GM12878 (cell line): ENCODE measurements around the gene METTL23. TPM values are rescaled to one million over a fixed set of nuclear protein-coding genes. Genes with fewer than 3 reads are reported as not detected.

Source experiments
- ATAC-seq: fragments of 200-7000 bp; cut with Tn5 transposase; 3 replicates; pipeline ENCODE4 v1.9.1; 2020; ENCODE audit warnings: mild to moderate bottlenecking, moderate library complexity
- BruUV-seq: library from RNA; stranded (reverse); fragments of 400-500 nt; replicated peaks from 2 replicates; lab custom pipeline; 2021; lab: Mats Ljungman, UMichigan
- CTCF ChIA-PET: fragments of 300-600 bp; sonication (Branson Sonifier 250); formaldehyde crosslinking; extraction: SDS; loops from one replicate; lab custom pipeline; 2021; ENCODE audit warnings: inconsistent platforms; lab: Yijun Ruan, JAX
- POLR2A ChIA-PET: fragments of 350-600 bp; formaldehyde crosslinking; extraction: SDS; loops from one replicate; lab custom pipeline; 2021; ENCODE audit warnings: inconsistent platforms; lab: Charles Lee
- RAD21 ChIA-PET: fragments of 300-600 bp; sonication (Branson Sonifier 250); formaldehyde crosslinking; loops from one replicate; lab custom pipeline; 2023; ENCODE audit warnings: antibody characterized with exemption; ENCODE audit not compliant: unreplicated experiment; lab: Charles Lee
- SMC1A ChIA-PET: fragments of 300-600 bp; sonication (Branson Sonifier 250); formaldehyde crosslinking; loops from one replicate; lab custom pipeline; 2023; ENCODE audit not compliant: unreplicated experiment, uncharacterized antibody; lab: Charles Lee
- DNase-seq: peaks from one replicate; pipeline ENCODE4 v3.0.0-alpha.2; 2011; ENCODE audit warnings: low read depth, low spot score
- FAIRE-seq: peaks from 3 replicates; lab custom pipeline; 2011; peaks lifted over from hg19 to GRCh38; lab: Jason Lieb, UNC
- H2AFZ ChIP-seq: 2 replicates; pipeline ENCODE4 v1.6.0; 2011; ENCODE audit warnings: low read depth, low read length, control low read depth; ENCODE audit not compliant: control insufficient read depth
- H3K27ac ChIP-seq: 2 replicates; pipeline ENCODE4 v1.5.1; 2011; ENCODE audit warnings: control low read depth; ENCODE audit not compliant: control insufficient read depth, insufficient read depth
- H3K27me3 ChIP-seq, 2 experiments: replicated peaks in 1 of 2; 2 replicates each; pipeline versions ENCODE4 v1.6.0 to v1.6.1; 2011; ENCODE audit warnings: low read length in 1 of 2; ENCODE audit not compliant: control insufficient read depth in 2 of 2, insufficient read depth in 2 of 2
- H3K36me3 ChIP-seq, 2 experiments: 2 replicates each; pipeline ENCODE4 v1.5.1; 2011; ENCODE audit warnings: low read length in 1 of 2; ENCODE audit not compliant: control insufficient read depth in 2 of 2, insufficient read depth in 2 of 2
- H3K4me1 ChIP-seq: 2 replicates; pipeline ENCODE4 v1.6.1; 2011; ENCODE audit warnings: mild to moderate bottlenecking, low read length, moderate library complexity, mixed read lengths; ENCODE audit not compliant: control insufficient read depth, insufficient read depth
- H3K4me2 ChIP-seq: 2 replicates; pipeline ENCODE4 v1.6.0; 2011; ENCODE audit warnings: control low read depth; ENCODE audit not compliant: control insufficient read depth, insufficient read depth
- H3K4me3 ChIP-seq: fragments of 200-600 bp; sonication (generic); 2 replicates; pipeline ENCODE4 v1.5.1; 2016
- H3K79me2 ChIP-seq: 2 replicates; pipeline ENCODE4 v1.6.0; 2011; ENCODE audit warnings: low read length; ENCODE audit not compliant: control insufficient read depth, insufficient read depth
- H3K9ac ChIP-seq: 2 replicates; pipeline ENCODE4 v1.8.0; 2011; ENCODE audit warnings: low read length, control low read depth, mixed read lengths; ENCODE audit not compliant: control insufficient read depth, insufficient read depth
- H3K9me3 ChIP-seq: replicated peaks from 3 replicates; pipeline ENCODE4 v1.5.1; 2011; ENCODE audit warnings: mild to moderate bottlenecking, low read length; ENCODE audit not compliant: control insufficient read depth, insufficient read depth
- H4K20me1 ChIP-seq: 2 replicates; pipeline ENCODE4 v1.6.0; 2011; ENCODE audit not compliant: control insufficient read depth, insufficient read depth
- EZH2 ChIP-seq: IDR thresholded peaks from 2 replicates; pipeline ENCODE4 v1.6.1; 2012; ENCODE audit warnings: low read depth, mild to moderate bottlenecking, control low read depth, inconsistent platforms, low read length, borderline replicate concordance; ENCODE audit not compliant: control insufficient read depth
- MLLT1 ChIP-seq: fragments of 450-650 bp; IDR thresholded peaks from 2 replicates; pipeline ENCODE4 v1.6.1; 2016; ENCODE audit warnings: mild to moderate bottlenecking
- POLR2A ChIP-seq: IDR thresholded peaks from 2 replicates; pipeline ENCODE4 v1.6.1; 2011; ENCODE audit warnings: low read depth, mild to moderate bottlenecking, low read length
- WGBS: methylation state at CpG from one replicate; pipeline ENCODE4 v1.1.6; 2016; ENCODE audit warnings: low lambda C conversion rate; ENCODE audit not compliant: insufficient replicate concordance, insufficient coverage; ENCODE audit errors: missing lambda C conversion rate; 5-methylcytosine and 5-hydroxymethylcytosine counted together
- in situ Hi-C: fragments of 300-500 bp; cut with MboI; formaldehyde crosslinking; loops from 9 replicates; pipeline ENCODE4 v1.14.3; 2018; ENCODE audit warnings: mixed read lengths
- intact Hi-C: fragments of 100-400 bp; cut with micrococcal nuclease; formaldehyde crosslinking; loops from one replicate; pipeline ENCODE4 v1.14.2; 2022; ENCODE audit not compliant: unreplicated experiment
- polyA plus RNA-seq, 11 experiments: library from polyadenylated mRNA; depleted of rRNA in 4 of 11; unstranded in 6 of 11; stranded (reverse) in 5 of 11; fragments of >200 nt; fragmentation: Nextera tagmentation in 4 of 11; fragmentation: Illumina TruSeq in 1 of 11; extraction: Ambion mirVana in 4 of 11; extraction: Trizol in 1 of 11; gene quantifications; 1 replicate in 1 of 11; 2 replicates in 10 of 11; pipeline versions ENCODE4 v1.2.1 to v1.2.3, GENCODE V29; 2011 to 2016; ENCODE audit warnings: inconsistent platforms in 2 of 11, missing spikeins in 2 of 11, low read depth in 1 of 11
- total RNA-seq, 4 experiments: library from RNA; depleted of rRNA in 3 of 4; stranded (reverse); fragments of >200 nt in 3 of 4; fragmentation: Illumina TruSeq in 1 of 4; extraction: Trizol in 1 of 4; gene quantifications; 2 replicates each; pipeline versions ENCODE4 v1.2.1 to v1.2.3, GENCODE V29; 2013 to 2021

Gene METTL23
- total and polyA plus RNA-seq, 10 of the 15 experiments (the other 5 are each of a cell fraction or from before 2014, with no cell fraction given) = 25.6 to 61.5 (median 30.9) TPM

GRCh38 chr17:76716146-76716838, 10.3 kb upstream of the METTL23 start:
- no peak overlapping the region for H3K27ac ChIP-seq
- no peaks in the 10 kb centered on the region for H3K9me3 ChIP-seq
- H3K4me1 ChIP-seq = peaks cover 8% of the 10 kb centered on the region
- no peaks in the 10 kb centered on the region for H3K27me3 ChIP-seq
- no TSS peak for BruUV-seq
- in situ Hi-C loops = no loop called here
- CTCF ChIA-PET = interaction anchor here (0.8 to 6.5 kb wide), 3 partner anchors 10 to 158 kb away, joined by 3 to 65 read pairs (median 9); partner anchors contain the start of genes JMJD6 and METTL23
- H3K9ac ChIP-seq = no peak overlapping the region
- H3K4me3 ChIP-seq = no peak overlapping the region
- intact Hi-C loops = loop anchor here (10.0 kb wide), 1 partner anchor 91 kb away; no protein-coding TSS in a partner anchor
- peaks cover 17 to 47% of the 10 kb centered on the region in 2 experiments for H3K36me3 ChIP-seq
- no peak for FAIRE-seq
- RAD21 ChIA-PET = no interaction called here
- H2AFZ ChIP-seq = no peak overlapping the region
- POLR2A ChIA-PET = interaction anchor here (1.3 kb wide), 1 partner anchor 12 kb away, joined by 4 read pairs; no protein-coding TSS in a partner anchor
- 69% methylated on average over 13 of the region's 13 CpGs for WGBS
- H3K79me2 ChIP-seq = no peaks in the 10 kb centered on the region
- no peak for ATAC-seq
- peaks cover 5% of the 10 kb centered on the region for H4K20me1 ChIP-seq
- SMC1A ChIA-PET = no interaction called here
- H3K4me2 ChIP-seq = no peak overlapping the region
- DNase-seq = no peak
- TF ChIP-seq POLR2A (peak; percentile 43), MLLT1 (no peak)

- TF ChIP-seq EZH2 = no peak
- no TSS peak for BruUV-seq
- no peaks in the 10 kb centered on the region for H3K9me3 ChIP-seq
- H3K9ac ChIP-seq = no peak overlapping the region
- H3K36me3 ChIP-seq = peaks cover 17 to 51% of the 10 kb centered on the region in 2 experiments
- POLR2A ChIA-PET = interaction anchor here (1.3 kb wide), 1 partner anchor 11 kb away, joined by 4 read pairs; no protein-coding TSS in a partner anchor
- H3K4me1 ChIP-seq = peaks cover 8% of the 10 kb centered on the region
- SMC1A ChIA-PET = no interaction called here
- peaks cover 2% of the 10 kb centered on the region; the same call in 1 of the 2 replicates for H3K79me2 ChIP-seq
- intact Hi-C loops = loop anchor here (10.0 kb wide), 1 partner anchor 92 kb away; no protein-coding TSS in a partner anchor
- peaks cover 5% of the 10 kb centered on the region for H4K20me1 ChIP-seq
- H2AFZ ChIP-seq = no peak overlapping the region
- 95% methylated on average over 6 of the region's 6 CpGs for WGBS
- DNase-seq (no peak), FAIRE-seq (no peak), ATAC-seq (no peak)
- in situ Hi-C loops = no loop called here
- RAD21 ChIA-PET = no interaction called here
- H3K4me3 ChIP-seq = no peak overlapping the region
- no peak overlapping the region for H3K27ac ChIP-seq
- no peaks in the 10 kb centered on the region for H3K27me3 ChIP-seq
- no peak overlapping the region for H3K4me2 ChIP-seq
- CTCF ChIA-PET = interaction anchor here (0.8 to 6.5 kb wide), 5 partner anchors 9 to 158 kb away, joined by 3 to 65 read pairs (median 4); partner anchors contain the start of genes JMJD6 and METTL23
Measured at GRCh38 chr17:76716839-76717215, 9.8 kb upstream of the METTL23 start.
